ENCODE results near the gene RITA1. TPM values are rescaled to one million over a fixed set of nuclear protein-coding genes. Genes with fewer than 3 reads are reported as not detected.
A peak's percentile ranks its signal among the peaks of the same experiment; 100 is the strongest.

Gene RITA1
- total and polyA plus RNA-seq, 2 donors (not counting 1 experiment from before 2014, with no cell fraction given), result 8.1 to 17.9 TPM

- Histone ChIP-seq H3K4me3 (ENCODE audit: control extremely low read depth in 1 of 5, extremely low read depth in 1 of 5, insufficient read depth in 1 of 5, low read depth in 2 of 5, low read length in 4 of 5) (no peak overlapping the region), H3K9me3 (ENCODE audit: control extremely low read depth in 1 of 3, control insufficient read depth in 2 of 3, insufficient read depth in 1 of 3, low read length in 2 of 3) (peaks cover 0 to 9% (median 0%) of the 10 kb centered on the region in 3 donors), H3K27ac (ENCODE audit: low read length in 2 of 2) (no peak overlapping the region), H3K79me2 (ENCODE audit: control insufficient read depth, insufficient read depth, low read length) (no peaks in the 10 kb centered on the region), H3K4me1 (ENCODE audit: control insufficient read depth in 2 of 2, insufficient read depth in 2 of 2, low read length in 2 of 2) (peaks cover 21 to 30% of the 10 kb centered on the region in 2 donors), H4K20me1 (ENCODE audit: control insufficient read depth, insufficient read depth, low read length, poor library complexity, severe bottlenecking) (no peaks in the 10 kb centered on the region), H3K4me2 (replicated peaks; ENCODE audit: low read depth, low read length, poor library complexity, severe bottlenecking) (no peak overlapping the region), H3K9ac (ENCODE audit: low read length) (no peak overlapping the region), H2AFZ (ENCODE audit: insufficient read depth, low read depth, low read length, poor library complexity, severe bottlenecking) (no peak overlapping the region), H3K36me3 (replicated peaks in 1 of 2; ENCODE audit: control extremely low read depth in 1 of 2, control insufficient read depth in 1 of 2, extremely low read depth in 1 of 2, insufficient read depth in 2 of 2, low read length in 1 of 2) (no peaks in the 10 kb centered on the region), H3K27me3 (replicated peaks in 1 of 4; ENCODE audit: control extremely low read depth in 1 of 4, control insufficient read depth in 3 of 4, insufficient read depth in 4 of 4, low read length in 3 of 4) (no peaks in the 10 kb centered on the region)
- TF ChIP-seq EZH2 (IDR thresholded peaks at IDR 0.05; ENCODE audit: borderline replicate concordance, insufficient read depth, low read depth, low read length, poor library complexity, severe bottlenecking), result no peak
- no peak for TF ChIP-seq CTCF (IDR thresholded peaks at IDR 0.05)
- Mint-ChIP-seq H3K27me3 (no peaks in the 10 kb centered on the region), H3K9me3 (ENCODE audit: insufficient read depth) (no peaks in the 10 kb centered on the region), H3K27ac (peak overlapping the region; percentile 63), H3K4me1 (peaks cover 44% of the 10 kb centered on the region), H3K4me3 (no peak overlapping the region)
- no peak for DNase-seq
- intact Hi-C loops (cut with micrococcal nuclease), result loop anchor here (10.0 kb wide), 1 partner anchor 1767 kb away; no protein-coding TSS in a partner anchor
- ChIA-PET POLR2A (interaction anchor here (1.2 kb wide), 1 partner anchor 32 kb away, joined by 3 read pairs; no protein-coding TSS in a partner anchor), CTCF (interaction anchor here (1.9 to 3.2 kb wide), 3 partner anchors 14 to 31 kb away, joined by 5 to 16 read pairs (median 13); no protein-coding TSS in a partner anchor)
- WGBS (ENCODE audit: insufficient coverage), result 94% methylated on average over 14 of the region's 14 CpGs
- no peak for ATAC-seq (ENCODE audit: low read depth)
Measured at GRCh38 chr12:113201187-113202177, 16.0 kb downstream of the RITA1 start.
